Type B pancreatic cell (in vitro differentiated cells): Measurements from ENCODE around the gene FBXW7. TPM values are rescaled to one million over a fixed set of nuclear protein-coding genes. Genes with fewer than 3 reads are reported as not detected.

Source experiments
- DNase-seq: peaks from one replicate; pipeline ENCODE4 v3.0.0; 2021; ENCODE audit warnings: mixed read lengths; ENCODE audit not compliant: unreplicated experiment; ENCODE audit errors: extremely low spot score
- H3K27ac Mint-ChIP-seq: 2 replicates; pipeline ENCODE4 v1.8.0; 2021; ENCODE audit warnings: mild to moderate bottlenecking, mixed read lengths
- H3K27me3 Mint-ChIP-seq: 2 replicates; pipeline ENCODE4 v1.8.0; 2021; ENCODE audit warnings: mixed read lengths
- H3K36me3 Mint-ChIP-seq: 2 replicates; pipeline ENCODE4 v1.8.0; 2021; ENCODE audit warnings: mixed read lengths
- H3K4me1 Mint-ChIP-seq: one replicate; pipeline ENCODE4 v1.8.0; 2021; ENCODE audit warnings: mixed read lengths; ENCODE audit not compliant: unreplicated experiment
- H3K4me3 Mint-ChIP-seq: 2 replicates; pipeline ENCODE4 v1.8.0; 2021; ENCODE audit warnings: mild to moderate bottlenecking, mixed read lengths
- H3K9me3 Mint-ChIP-seq: 2 replicates; pipeline ENCODE4 v1.8.0; 2021; ENCODE audit warnings: mixed read lengths
- total RNA-seq: library from RNA; stranded (reverse); gene quantifications from 2 replicates; pipeline ENCODE4 v1.2.1, GENCODE V29; 2021; ENCODE audit warnings: low replicate concordance
- TF ChIP-seq, protein P1 (sequence below): fragments of 200-600 bp; sonication (generic); conservative IDR thresholded peaks from 2 replicates; pipeline ENCODE4 v1.5.0; 2021; ENCODE audit warnings: antibody characterized with exemption, mild to moderate bottlenecking

FBXW7 gene
- total RNA-seq, 1 donor from 2014 or later = 53.0 TPM

- Mint-ChIP-seq H3K4me1 (no peaks in the 10 kb centered on the region), H3K27ac (no peak overlapping the region), H3K4me3 (no peak overlapping the region), H3K36me3 (peaks cover 9% of the 10 kb centered on the region), H3K9me3 (peaks cover 8% of the 10 kb centered on the region), H3K27me3 (no peaks in the 10 kb centered on the region)
- DNase-seq = no peak
- TF ChIP-seq, protein P1, sequence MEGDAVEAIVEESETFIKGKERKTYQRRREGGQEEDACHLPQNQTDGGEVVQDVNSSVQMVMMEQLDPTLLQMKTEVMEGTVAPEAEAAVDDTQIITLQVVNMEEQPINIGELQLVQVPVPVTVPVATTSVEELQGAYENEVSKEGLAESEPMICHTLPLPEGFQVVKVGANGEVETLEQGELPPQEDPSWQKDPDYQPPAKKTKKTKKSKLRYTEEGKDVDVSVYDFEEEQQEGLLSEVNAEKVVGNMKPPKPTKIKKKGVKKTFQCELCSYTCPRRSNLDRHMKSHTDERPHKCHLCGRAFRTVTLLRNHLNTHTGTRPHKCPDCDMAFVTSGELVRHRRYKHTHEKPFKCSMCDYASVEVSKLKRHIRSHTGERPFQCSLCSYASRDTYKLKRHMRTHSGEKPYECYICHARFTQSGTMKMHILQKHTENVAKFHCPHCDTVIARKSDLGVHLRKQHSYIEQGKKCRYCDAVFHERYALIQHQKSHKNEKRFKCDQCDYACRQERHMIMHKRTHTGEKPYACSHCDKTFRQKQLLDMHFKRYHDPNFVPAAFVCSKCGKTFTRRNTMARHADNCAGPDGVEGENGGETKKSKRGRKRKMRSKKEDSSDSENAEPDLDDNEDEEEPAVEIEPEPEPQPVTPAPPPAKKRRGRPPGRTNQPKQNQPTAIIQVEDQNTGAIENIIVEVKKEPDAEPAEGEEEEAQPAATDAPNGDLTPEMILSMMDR = no peak
These were observed 171.5 kb downstream of the FBXW7 start for GRCh38 chr4:152364383-152364782.

DNA sequence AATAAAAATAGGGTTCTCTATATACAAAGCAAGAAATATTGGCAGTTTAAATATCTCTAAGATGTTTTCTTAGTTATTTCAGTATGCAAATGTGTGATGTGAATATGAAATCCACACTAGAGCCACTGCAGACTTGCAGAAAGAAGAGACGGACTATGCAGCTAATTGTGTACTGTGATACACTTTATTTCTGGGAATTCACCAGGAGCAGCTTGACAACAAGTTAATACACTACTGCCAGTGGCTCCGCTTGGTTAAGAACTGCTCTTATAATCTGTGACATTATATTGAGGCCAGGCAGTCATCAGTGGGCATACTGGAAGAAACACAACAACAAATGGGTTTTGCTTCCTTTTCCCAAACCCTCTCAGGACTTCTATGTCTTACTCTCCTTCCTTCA is 172.0 kb downstream of the FBXW7 start:
- no peak for DNase-seq
- Mint-ChIP-seq H3K4me3 (no peak overlapping the region), H3K4me1 (no peaks in the 10 kb centered on the region), H3K9me3 (peaks cover 8% of the 10 kb centered on the region), H3K27ac (no peak overlapping the region), H3K36me3 (peaks cover 9% of the 10 kb centered on the region), H3K27me3 (no peaks in the 10 kb centered on the region)
- TF ChIP-seq, protein P1 = no peak

- DNase-seq = no peak
- TF ChIP-seq, protein P1 = no peak
- Mint-ChIP-seq H3K27me3 (no peaks in the 10 kb centered on the region), H3K36me3 (peaks cover 9% of the 10 kb centered on the region), H3K4me3 (no peak overlapping the region), H3K4me1 (no peaks in the 10 kb centered on the region), H3K9me3 (peaks cover 8% of the 10 kb centered on the region), H3K27ac (no peak overlapping the region)
These were observed 172.8 kb downstream of the FBXW7 start for GRCh38 chr4:152363086-152363485.

DNA sequence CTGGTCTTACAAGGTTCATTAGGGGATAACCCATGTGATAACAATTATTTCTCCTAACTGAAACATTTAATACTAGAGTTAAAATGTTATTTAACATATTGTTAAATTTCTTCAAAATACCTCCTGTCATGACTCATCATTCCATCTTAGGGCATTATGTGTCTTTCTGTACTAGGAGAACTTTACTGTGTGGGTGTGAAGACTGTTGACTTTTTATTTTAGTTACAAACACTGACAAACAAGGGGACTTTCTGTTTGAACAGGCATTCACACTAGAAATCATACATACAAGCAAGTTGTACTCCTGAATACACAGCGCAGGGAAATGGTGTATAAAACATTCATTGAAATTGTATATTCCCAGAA is 175.9 kb downstream of the FBXW7 start:
- H3K4me3 Mint-ChIP-seq = no peak overlapping the region
- no peak for DNase-seq
- no peak overlapping the region for H3K27ac Mint-ChIP-seq
- H3K9me3 Mint-ChIP-seq = peaks cover 4% of the 10 kb centered on the region
- TF ChIP-seq, protein P1 = no peak
- no peaks in the 10 kb centered on the region for H3K4me1 Mint-ChIP-seq
- peaks cover 3% of the 10 kb centered on the region for H3K36me3 Mint-ChIP-seq
- no peaks in the 10 kb centered on the region for H3K27me3 Mint-ChIP-seq

GRCh38 chr4:152359208-152360044 is 176.5 kb downstream of the FBXW7 start:
- TF ChIP-seq, protein P1 = no peak
- no peak overlapping the region for H3K4me3 Mint-ChIP-seq
- H3K4me1 Mint-ChIP-seq = no peaks in the 10 kb centered on the region
- DNase-seq = no peak
- no peaks in the 10 kb centered on the region for H3K36me3 Mint-ChIP-seq
- H3K9me3 Mint-ChIP-seq = no peaks in the 10 kb centered on the region
- H3K27me3 Mint-ChIP-seq = no peaks in the 10 kb centered on the region
- H3K27ac Mint-ChIP-seq = no peak overlapping the region
